ENCODE data around the gene CEMP1. TPM values are rescaled to one million over a fixed set of nuclear protein-coding genes. Genes with fewer than 3 reads are reported as not detected.

Gene CEMP1
- total and polyA plus RNA-seq, 4 experiments from 2014 or later = 1.7 to 5.0 (median 2.4) TPM

- Histone ChIP-seq H3K4me3 (ENCODE audit: low read length in 2 of 2) (no peak overlapping the region), H3K27me3 (ENCODE audit: insufficient read depth, low read length) (no peaks in the 10 kb centered on the region), H3K4me1 (ENCODE audit: insufficient read depth, low read length) (peaks cover 12% of the 10 kb centered on the region), H3K27ac (ENCODE audit: low read depth, low read length) (peak overlapping the region; percentile 91), H3K36me3 (ENCODE audit: insufficient read depth, low read length) (peaks cover 19% of the 10 kb centered on the region), H3K9me3 (ENCODE audit: control insufficient read depth in 1 of 2, low read length in 2 of 2) (no peaks in the 10 kb centered on the region)
- Mint-ChIP-seq H3K36me3 (peaks cover 0 to 28% of the 10 kb centered on the region in 2 donors), H3K27ac (peak overlapping the region; percentile 98 to 100 (median 99)), H3K27me3 (peaks cover 0 to 2% of the 10 kb centered on the region in 2 donors), H3K9me3 (peaks cover 0 to 8% (median 0%) of the 10 kb centered on the region in 8 donors), H3K4me1 (peaks cover 6 to 28% (median 15%) of the 10 kb centered on the region in 4 donors), H3K4me3 (peak overlapping the region; percentile 84 to 98 (median 96))
- peak in 1 of 5 donors; percentile 44 for DNase-seq
- intact Hi-C loops (cut with micrococcal nuclease) = loop anchor here (5.0 to 10.0 kb wide), 2 partner anchors 244 to 758 kb away; partner anchors contain the start of genes ELOB, EME2, MRPS34 and NME3
- POLR2A ChIA-PET (ENCODE audit: partially characterized antibody) = interaction anchor here (1.0 to 3.5 kb wide), 5 partner anchors 10 to 483 kb away, joined by 3 to 170 read pairs (median 3); partner anchors contain the start of genes AMDHD2, ATP6V0C, CCNF and KCTD5
- CTCF ChIA-PET (ENCODE audit: partially characterized antibody) = interaction anchor here (1.2 to 1.3 kb wide), 2 partner anchors 10 to 17 kb away, joined by 3 to 4 read pairs; partner anchors contain the start of gene ATP6V0C
These were observed 434 bp downstream of the CEMP1 start for GRCh38 chr16:2530629-2531318.

GRCh38 chr16:2529961-2530628, 1.1 kb downstream of the CEMP1 start:
- Histone ChIP-seq H3K36me3 (ENCODE audit: insufficient read depth, low read length) (peaks cover 19% of the 10 kb centered on the region), H3K4me1 (ENCODE audit: insufficient read depth, low read length) (peaks cover 12% of the 10 kb centered on the region), H3K27me3 (ENCODE audit: insufficient read depth, low read length) (no peaks in the 10 kb centered on the region), H3K9me3 (ENCODE audit: control insufficient read depth in 1 of 2, low read length in 2 of 2) (no peaks in the 10 kb centered on the region), H3K4me3 (ENCODE audit: low read length in 2 of 2) (no peak overlapping the region), H3K27ac (ENCODE audit: low read depth, low read length) (peak overlapping the region; percentile 91)
- Mint-ChIP-seq H3K36me3 (peaks cover 0 to 28% of the 10 kb centered on the region in 2 donors), H3K4me3 (peak overlapping the region in 4 of 8 donors; percentile 13 to 75 (median 50)), H3K9me3 (peaks cover 0 to 8% (median 0%) of the 10 kb centered on the region in 8 donors), H3K4me1 (peaks cover 6 to 28% (median 14%) of the 10 kb centered on the region in 4 donors), H3K27ac (peak overlapping the region; percentile 57 to 99 (median 80)), H3K27me3 (peaks cover 0 to 2% of the 10 kb centered on the region in 2 donors)
- POLR2A ChIA-PET (ENCODE audit: partially characterized antibody) = interaction anchor here (3.5 kb wide), 1 partner anchor 9 kb away, joined by 170 read pairs; the partner anchor contains the start of gene AMDHD2
- DNase-seq = peak in 1 of 5 donors; percentile 36
- intact Hi-C loops (cut with micrococcal nuclease) = loop anchor here (5.0 to 10.0 kb wide), 2 partner anchors 245 to 758 kb away; partner anchors contain the start of genes ELOB, EME2, MRPS34 and NME3
- CTCF ChIA-PET (ENCODE audit: partially characterized antibody) = interaction anchor here (1.3 kb wide), 1 partner anchor 9 kb away, joined by 4 read pairs; no protein-coding TSS in a partner anchor

- Mint-ChIP-seq H3K27me3 (peaks cover 0 to 2% of the 10 kb centered on the region in 2 donors), H3K9me3 (peaks cover 0 to 8% (median 0%) of the 10 kb centered on the region in 8 donors), H3K36me3 (peaks cover 7 to 33% of the 10 kb centered on the region in 2 donors), H3K27ac (peak overlapping the region in 3 of 7 donors; percentile 24 to 81 (median 68)), H3K4me3 (peak overlapping the region in 2 of 8 donors; percentile 52 to 54), H3K4me1 (peaks cover 9 to 29% (median 15%) of the 10 kb centered on the region in 4 donors)
- ChIA-PET POLR2A (ENCODE audit: partially characterized antibody) (interaction anchor here (2.0 kb wide), 1 partner anchor 9 kb away, joined by 11 read pairs; the partner anchor contains the start of gene AMDHD2), CTCF (ENCODE audit: partially characterized antibody) (no interaction called here)
- peaks cover 24% of the 10 kb centered on the region for H3K36me3 ChIP-seq (ENCODE audit: insufficient read depth, low read length)
- peaks cover 12% of the 10 kb centered on the region for H3K4me1 ChIP-seq (ENCODE audit: insufficient read depth, low read length)
- no peak overlapping the region for H3K27ac ChIP-seq (ENCODE audit: low read depth, low read length)
- intact Hi-C loops (cut with micrococcal nuclease) = no loop called here
- DNase-seq = peak in 1 of 5 donors; percentile 33
- H3K4me3 ChIP-seq (ENCODE audit: low read length in 2 of 2) = no peak overlapping the region
- H3K27me3 ChIP-seq (ENCODE audit: insufficient read depth, low read length) = no peaks in the 10 kb centered on the region
- H3K9me3 ChIP-seq (ENCODE audit: control insufficient read depth in 1 of 2, low read length in 2 of 2) = no peaks in the 10 kb centered on the region
These were observed 1.9 kb downstream of the CEMP1 start for GRCh38 chr16:2529061-2529931.

- intact Hi-C loops (cut with micrococcal nuclease) = no loop called here
- no peak for DNase-seq
- H3K9me3 Mint-ChIP-seq = peaks cover 0 to 10% (median 0%) of the 10 kb centered on the region in 8 donors
- CTCF ChIA-PET (ENCODE audit: partially characterized antibody) = no interaction called here
- H3K27ac Mint-ChIP-seq = no peak overlapping the region
- H3K27me3 ChIP-seq (ENCODE audit: insufficient read depth, low read length) = no peaks in the 10 kb centered on the region
- H3K27me3 Mint-ChIP-seq = peaks cover 0 to 2% of the 10 kb centered on the region in 2 donors
- peaks cover 8% of the 10 kb centered on the region for H3K4me1 ChIP-seq (ENCODE audit: insufficient read depth, low read length)
- peaks cover 25% of the 10 kb centered on the region for H3K36me3 ChIP-seq (ENCODE audit: insufficient read depth, low read length)
- H3K36me3 Mint-ChIP-seq = peaks cover 10 to 40% of the 10 kb centered on the region in 2 donors
- no peak overlapping the region for H3K4me3 ChIP-seq (ENCODE audit: low read length in 2 of 2)
- H3K9me3 ChIP-seq (ENCODE audit: control insufficient read depth in 1 of 2, low read length in 2 of 2) = no peaks in the 10 kb centered on the region
- POLR2A ChIA-PET (ENCODE audit: partially characterized antibody) = interaction anchor here (2.0 kb wide), 1 partner anchor 8 kb away, joined by 11 read pairs; the partner anchor contains the start of gene AMDHD2
- no peak overlapping the region for H3K27ac ChIP-seq (ENCODE audit: low read depth, low read length)
- H3K4me3 Mint-ChIP-seq = no peak overlapping the region
- peaks cover 9 to 27% (median 14%) of the 10 kb centered on the region in 4 donors for H3K4me1 Mint-ChIP-seq
These were observed 2.8 kb downstream of the CEMP1 start for GRCh38 chr16:2528161-2529060.

GRCh38 chr16:2527784-2528100, 3.5 kb downstream of the CEMP1 start:
- CTCF ChIA-PET (ENCODE audit: partially characterized antibody) = no interaction called here
- H3K36me3 ChIP-seq (ENCODE audit: insufficient read depth, low read length) = peaks cover 25% of the 10 kb centered on the region
- Mint-ChIP-seq H3K27ac (no peak overlapping the region), H3K36me3 (peaks cover 10 to 40% of the 10 kb centered on the region in 2 donors), H3K9me3 (peaks cover 0 to 7% (median 0%) of the 10 kb centered on the region in 8 donors), H3K27me3 (no peaks in the 10 kb centered on the region), H3K4me1 (peaks cover 7 to 23% (median 12%) of the 10 kb centered on the region in 4 donors), H3K4me3 (no peak overlapping the region)
- peaks cover 7% of the 10 kb centered on the region for H3K4me1 ChIP-seq (ENCODE audit: insufficient read depth, low read length)
- H3K4me3 ChIP-seq (ENCODE audit: low read length in 2 of 2) = no peak overlapping the region
- H3K27me3 ChIP-seq (ENCODE audit: insufficient read depth, low read length) = no peaks in the 10 kb centered on the region
- H3K27ac ChIP-seq (ENCODE audit: low read depth, low read length) = no peak overlapping the region
- DNase-seq = no peak
- no peaks in the 10 kb centered on the region for H3K9me3 ChIP-seq (ENCODE audit: control insufficient read depth in 1 of 2, low read length in 2 of 2)
- intact Hi-C loops (cut with micrococcal nuclease) = no loop called here
- POLR2A ChIA-PET (ENCODE audit: partially characterized antibody) = interaction anchor here (2.0 kb wide), 1 partner anchor 8 kb away, joined by 11 read pairs; the partner anchor contains the start of gene AMDHD2

All from CD4-positive, alpha-beta memory T cell (primary cell).